ENCODE measurements around the gene NEK11.

DNA sequence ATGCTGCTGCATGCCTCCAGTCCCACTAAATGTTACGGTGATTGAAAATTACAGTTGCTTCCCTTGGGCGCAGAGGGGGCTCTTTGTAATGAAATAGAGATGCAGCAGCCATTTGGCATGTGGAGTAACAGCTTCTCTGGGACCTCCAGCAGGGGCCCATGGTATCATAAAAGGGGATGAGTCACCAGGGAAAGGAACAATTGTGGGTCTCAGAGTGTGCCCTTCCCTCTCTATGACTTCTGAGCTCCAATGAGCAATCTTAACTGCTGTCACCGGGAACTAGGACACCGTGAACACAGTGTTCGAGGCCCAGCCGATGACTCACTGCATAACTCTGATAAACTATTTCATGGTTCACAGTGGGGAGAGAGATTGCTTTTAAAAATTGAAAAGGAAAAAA lies 190.1 kb downstream of the NEK11 start:
- TF ChIP-seq, protein P1, sequence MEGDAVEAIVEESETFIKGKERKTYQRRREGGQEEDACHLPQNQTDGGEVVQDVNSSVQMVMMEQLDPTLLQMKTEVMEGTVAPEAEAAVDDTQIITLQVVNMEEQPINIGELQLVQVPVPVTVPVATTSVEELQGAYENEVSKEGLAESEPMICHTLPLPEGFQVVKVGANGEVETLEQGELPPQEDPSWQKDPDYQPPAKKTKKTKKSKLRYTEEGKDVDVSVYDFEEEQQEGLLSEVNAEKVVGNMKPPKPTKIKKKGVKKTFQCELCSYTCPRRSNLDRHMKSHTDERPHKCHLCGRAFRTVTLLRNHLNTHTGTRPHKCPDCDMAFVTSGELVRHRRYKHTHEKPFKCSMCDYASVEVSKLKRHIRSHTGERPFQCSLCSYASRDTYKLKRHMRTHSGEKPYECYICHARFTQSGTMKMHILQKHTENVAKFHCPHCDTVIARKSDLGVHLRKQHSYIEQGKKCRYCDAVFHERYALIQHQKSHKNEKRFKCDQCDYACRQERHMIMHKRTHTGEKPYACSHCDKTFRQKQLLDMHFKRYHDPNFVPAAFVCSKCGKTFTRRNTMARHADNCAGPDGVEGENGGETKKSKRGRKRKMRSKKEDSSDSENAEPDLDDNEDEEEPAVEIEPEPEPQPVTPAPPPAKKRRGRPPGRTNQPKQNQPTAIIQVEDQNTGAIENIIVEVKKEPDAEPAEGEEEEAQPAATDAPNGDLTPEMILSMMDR (IDR thresholded peaks at IDR 0.05; ENCODE audit: poor library complexity), result no peak
- TF ChIP-seq EZH2 (IDR thresholded peaks at IDR 0.05; ENCODE audit: borderline replicate concordance) (no peak), EZH2phosphoT487 (IDR thresholded peaks at IDR 0.05; ENCODE audit: low read depth, severe bottlenecking, unreplicated experiment) (no peak)
